SK-N-SH (cell line): ENCODE results near the gene AFAP1L2. TPM values are rescaled to one million over a fixed set of nuclear protein-coding genes. Genes with fewer than 3 reads are reported as not detected.

Experiments
- CTCF ChIA-PET: fragments of 300-600, 350-600 bp; formaldehyde crosslinking; extraction: SDS; loops from one replicate; lab custom pipeline; 2021; lab: Yijun Ruan, JAX
- POLR2A ChIA-PET: fragments of 350-600 bp; sonication (Branson Sonifier 250); formaldehyde crosslinking; extraction: SDS; loops from one replicate; lab custom pipeline; 2020; ENCODE audit warnings: antibody characterized with exemption, inconsistent platforms; lab: Yijun Ruan, JAX
- DNase-seq: peaks from one replicate; pipeline ENCODE4 v3.0.0; 2012
- H2AFZ ChIP-seq: fragments of 200-600 bp; sonication (generic); 2 replicates; pipeline ENCODE4 v1.8.1; 2016; ENCODE audit warnings: antibody characterized with exemption, mild to moderate bottlenecking, low read depth
- H3F3A ChIP-seq: fragments of 200-600 bp; sonication (generic); replicated peaks from 2 replicates; pipeline ENCODE3; 2016; ENCODE audit warnings: antibody characterized with exemption, mild to moderate bottlenecking; ENCODE audit not compliant: insufficient read depth
- H3K27ac ChIP-seq, 2 experiments: fragments of 200-500 bp in 1 of 2; fragments of 200-600 bp in 1 of 2; sonication (Bioruptor generic) in 1 of 2; sonication (generic), shearing (Covaris generic) in 1 of 2; 2 replicates each; pipeline versions ENCODE4 v1.5.1 to v1.6.1; 2014 to 2016; ENCODE audit warnings: low read depth in 2 of 2, inconsistent platforms in 1 of 2, low read length in 1 of 2, mild to moderate bottlenecking in 1 of 2, mixed read lengths in 1 of 2
- H3K27me3 ChIP-seq: fragments of 200-600 bp; sonication (generic), shearing (Covaris generic); 2 replicates; pipeline ENCODE4 v1.6.1; 2016; ENCODE audit warnings: mixed run types; ENCODE audit not compliant: insufficient read depth
- H3K36me3 ChIP-seq, 2 experiments: fragments of 200-500 bp in 1 of 2; fragments of 200-600 bp in 1 of 2; sonication (Bioruptor generic) in 1 of 2; sonication (generic) in 1 of 2; replicated peaks in 1 of 2; 2 replicates each; pipeline versions ENCODE3 to v1.5.1; 2014 to 2016; ENCODE audit warnings: low read length in 1 of 2, mild to moderate bottlenecking in 1 of 2; ENCODE audit not compliant: insufficient read depth in 2 of 2, control insufficient read depth in 1 of 2
- H3K4me1 ChIP-seq, 2 experiments: fragments of 200-500 bp in 1 of 2; fragments of 200-600 bp in 1 of 2; sonication (Bioruptor generic) in 1 of 2; sonication (generic), shearing (Covaris generic) in 1 of 2; 2 replicates each; pipeline versions ENCODE4 v1.5.1 to v1.6.1; 2014 to 2016; ENCODE audit warnings: low read depth in 1 of 2, low read length in 1 of 2, mixed run types in 1 of 2; ENCODE audit not compliant: insufficient read depth in 2 of 2, control insufficient read depth in 1 of 2
- H3K4me2 ChIP-seq: fragments of 200-600 bp; sonication (generic), shearing (Covaris generic); 2 replicates; pipeline ENCODE4 v1.6.1; 2017; ENCODE audit warnings: mixed run types
- H3K4me3 ChIP-seq, 2 experiments: fragments of 200-500 bp in 1 of 2; fragments of 200-600 bp in 1 of 2; sonication (Bioruptor generic) in 1 of 2; sonication (generic), shearing (Covaris generic) in 1 of 2; 2 replicates each; pipeline versions ENCODE4 v1.5.1 to v1.8.1; 2014 to 2016; ENCODE audit warnings: low read depth in 2 of 2, inconsistent platforms in 1 of 2, low read length in 1 of 2, mild to moderate bottlenecking in 1 of 2, mixed read lengths in 1 of 2, moderate library complexity in 1 of 2
- H3K79me2 ChIP-seq: fragments of 200-600 bp; sonication (generic); 2 replicates; pipeline ENCODE4 v1.8.1; 2017; ENCODE audit warnings: mild to moderate bottlenecking; ENCODE audit not compliant: insufficient read depth
- H3K9ac ChIP-seq: fragments of 200-600 bp; sonication (generic); 2 replicates; pipeline ENCODE4 v1.6.1; 2017; ENCODE audit warnings: mixed run types
- H3K9me2 ChIP-seq: fragments of 200-600 bp; sonication (generic); 2 replicates; pipeline ENCODE4 v1.6.1; 2017; ENCODE audit warnings: mixed run types
- H3K9me3 ChIP-seq: fragments of 200-600 bp; sonication (generic); 2 replicates; pipeline ENCODE4 v1.6.1; 2017; ENCODE audit warnings: mixed run types, mild to moderate bottlenecking, moderate library complexity
- H4K20me1 ChIP-seq: fragments of 200-600 bp; sonication (generic); 2 replicates; pipeline ENCODE4 v1.6.1; 2017; ENCODE audit warnings: mild to moderate bottlenecking, mixed run types; ENCODE audit not compliant: insufficient read depth
- CHD2 ChIP-seq: fragments of 150-350 bp; IDR thresholded peaks from 2 replicates; pipeline ENCODE4 v1.6.1; 2018; ENCODE audit warnings: low read length; ENCODE audit not compliant: partially characterized antibody
- CTCF ChIP-seq: fragments of 200-600 bp; sonication (generic); IDR thresholded peaks from 2 replicates; pipeline ENCODE4 v1.6.1; 2017; ENCODE audit warnings: antibody characterized with exemption, mild to moderate bottlenecking, moderate library complexity
- ELF1 ChIP-seq: IDR thresholded peaks from 2 replicates; pipeline ENCODE4 v1.4.0; 2012
- FOSL2 ChIP-seq: IDR thresholded peaks from 2 replicates; pipeline ENCODE4 v1.4.0; 2012; ENCODE audit warnings: low read depth, mild to moderate bottlenecking, moderate library complexity, borderline replicate concordance
- FOXJ3 ChIP-seq: sonication (generic); formaldehyde crosslinking; IDR thresholded peaks from 2 replicates; pipeline ENCODE4 v1.5.1; 2020; ENCODE audit warnings: mild to moderate bottlenecking, missing genetic modification reagents
- MXI1 ChIP-seq: IDR thresholded peaks from 2 replicates; pipeline ENCODE4 v1.6.1; 2012; ENCODE audit warnings: mild to moderate bottlenecking, low read depth, low read length, improper control_type of control experiment
- NFIC ChIP-seq: IDR thresholded peaks from 2 replicates; pipeline ENCODE4 v1.4.0; 2012; ENCODE audit warnings: borderline replicate concordance
- NRF1 ChIP-seq: IDR thresholded peaks from 2 replicates; pipeline ENCODE4 v1.6.1; 2012; ENCODE audit warnings: low read depth, mild to moderate bottlenecking, low read length
- RAD21 ChIP-seq: IDR thresholded peaks from 2 replicates; pipeline ENCODE4 v1.6.1; 2012; ENCODE audit warnings: mild to moderate bottlenecking, low read length
- RCOR1 ChIP-seq: fragments of 150-350 bp; IDR thresholded peaks from 2 replicates; pipeline ENCODE4 v1.6.1; 2017; ENCODE audit warnings: antibody characterized with exemption, low read length
- RFX5 ChIP-seq: IDR thresholded peaks from 2 replicates; pipeline ENCODE4 v1.6.1; 2012; ENCODE audit warnings: mild to moderate bottlenecking, improper control_type of control experiment, low read length
- SIN3A ChIP-seq: IDR thresholded peaks from 2 replicates; pipeline ENCODE4 v1.6.1; 2012; ENCODE audit warnings: low read depth, mild to moderate bottlenecking, low read length, moderate library complexity, borderline replicate concordance
- TAF1 ChIP-seq: IDR thresholded peaks from 2 replicates; pipeline ENCODE4 v1.6.1; 2012; ENCODE audit warnings: low read depth, mild to moderate bottlenecking, low read length, moderate library complexity, borderline replicate concordance
- TCF12 ChIP-seq: IDR thresholded peaks from 2 replicates; pipeline ENCODE4 v1.4.0; 2012
- TEAD4 ChIP-seq: IDR thresholded peaks from 2 replicates; pipeline ENCODE4 v1.4.0; 2012; ENCODE audit warnings: mild to moderate bottlenecking, borderline replicate concordance; ENCODE audit not compliant: insufficient read depth
- WGBS: methylation state at CpG from one replicate; pipeline ENCODE4 v1.1.6; 2017; ENCODE audit warnings: low lambda C conversion rate; 5-methylcytosine and 5-hydroxymethylcytosine counted together
- polyA plus RNA-seq, 3 experiments: library from polyadenylated mRNA; depleted of rRNA; stranded (reverse); fragments of >200 nt; gene quantifications; 2 replicates each; pipeline ENCODE4 v1.2.3, GENCODE V29; 2012

The AFAP1L2 gene
- polyA plus RNA-seq, 1 of the 3 experiments (the other 2 are of a cell fraction), result 0.54 TPM

- Histone ChIP-seq H3K36me3 (no peaks in the 10 kb centered on the region), H3K4me3 (no peak overlapping the region), H3K9me3 (no peaks in the 10 kb centered on the region), H3K27ac (no peak overlapping the region), H3K9me2 (no peaks in the 10 kb centered on the region), H3K79me2 (no peaks in the 10 kb centered on the region), H2AFZ (no peak overlapping the region), H3K4me1 (peaks cover 0 to 7% of the 10 kb centered on the region in 2 experiments; a peak in 1 of 4 replicates), H3K4me2 (no peak overlapping the region), H3F3A (no peaks in the 10 kb centered on the region), H3K9ac (no peak overlapping the region), H3K27me3 (peaks cover 46% of the 10 kb centered on the region; the same call in 1 of the 2 replicates), H4K20me1 (no peaks in the 10 kb centered on the region)
- POLR2A ChIA-PET, result no interaction called here
- TF ChIP-seq FOXJ3 (CRISPR knock-in tag), result no peak
- no peak for TF ChIP-seq CTCF
- TF ChIP-seq RAD21, result no peak
- TF ChIP-seq NFIC, result no peak
- no peak for TF ChIP-seq RCOR1
- no peak for TF ChIP-seq SIN3A
- TF ChIP-seq FOSL2, result no peak
- no peak for TF ChIP-seq TCF12
- TF ChIP-seq RFX5, result no peak
- no peak for TF ChIP-seq TAF1
- TF ChIP-seq TEAD4, result no peak
- no peak for TF ChIP-seq ELF1
- no peak for TF ChIP-seq NRF1
- no peak for TF ChIP-seq CHD2
- CTCF ChIA-PET, result interaction anchor here (2.6 kb wide), 1 partner anchor 96 kb away, joined by 13 read pairs; no protein-coding TSS in a partner anchor
- 85% methylated on average over 2 of the region's 3 CpGs for WGBS
- DNase-seq, result no peak
These were observed 4.2 kb downstream of the AFAP1L2 start for GRCh38 chr10:114400091-114400490.

GRCh38 chr10:114399576-114399975 lies 4.7 kb downstream of the AFAP1L2 start:
- no peak for DNase-seq
- CTCF ChIA-PET, result interaction anchor here (2.6 kb wide), 1 partner anchor 96 kb away, joined by 13 read pairs; no protein-coding TSS in a partner anchor
- TF ChIP-seq MXI1 (no peak), TEAD4 (no peak)

More at GRCh38 chr10:114399576-114399975, 4.7 kb downstream of the AFAP1L2 start:
- POLR2A ChIA-PET, result no interaction called here
- no peak overlapping the region for H3K9ac ChIP-seq
- no peaks in the 10 kb centered on the region for H3K36me3 ChIP-seq
- WGBS, result 70% methylated on average over 6 of the region's 6 CpGs
- no peak overlapping the region for H3K27ac ChIP-seq
- peaks cover 46% of the 10 kb centered on the region; the same call in 1 of the 2 replicates for H3K27me3 ChIP-seq
- no peaks in the 10 kb centered on the region for H3F3A ChIP-seq
- H4K20me1 ChIP-seq, result no peaks in the 10 kb centered on the region
- peaks cover 0 to 7% of the 10 kb centered on the region in 2 experiments; a peak in 1 of 4 replicates for H3K4me1 ChIP-seq
- no peak overlapping the region for H3K4me3 ChIP-seq
- no peaks in the 10 kb centered on the region for H3K9me3 ChIP-seq
- no peaks in the 10 kb centered on the region for H3K79me2 ChIP-seq
- no peak overlapping the region for H2AFZ ChIP-seq
- no peak overlapping the region for H3K4me2 ChIP-seq
- no peaks in the 10 kb centered on the region for H3K9me2 ChIP-seq
